SK-N-SH (cell line): Measurements from ENCODE around the gene CLEC20A. TPM values are rescaled to one million over a fixed set of nuclear protein-coding genes. Genes with fewer than 3 reads are reported as not detected.
A peak's percentile ranks its signal among the peaks of the same experiment; 100 is the strongest.

Source experiments
- CTCF ChIA-PET: fragments of 300-600, 350-600 bp; formaldehyde crosslinking; extraction: SDS; loops from one replicate; lab custom pipeline; 2021; lab: Yijun Ruan, JAX
- POLR2A ChIA-PET: fragments of 350-600 bp; sonication (Branson Sonifier 250); formaldehyde crosslinking; extraction: SDS; loops from one replicate; lab custom pipeline; 2020; ENCODE audit warnings: antibody characterized with exemption, inconsistent platforms; lab: Yijun Ruan, JAX
- DNase-seq: peaks from one replicate; pipeline ENCODE4 v3.0.0; 2012
- H2AFZ ChIP-seq: fragments of 200-600 bp; sonication (generic); 2 replicates; pipeline ENCODE4 v1.8.1; 2016; ENCODE audit warnings: antibody characterized with exemption, mild to moderate bottlenecking, low read depth
- H3F3A ChIP-seq: fragments of 200-600 bp; sonication (generic); replicated peaks from 2 replicates; pipeline ENCODE3; 2016; ENCODE audit warnings: antibody characterized with exemption, mild to moderate bottlenecking; ENCODE audit not compliant: insufficient read depth
- H3K27ac ChIP-seq, 2 experiments: fragments of 200-500 bp in 1 of 2; fragments of 200-600 bp in 1 of 2; sonication (Bioruptor generic) in 1 of 2; sonication (generic), shearing (Covaris generic) in 1 of 2; 2 replicates each; pipeline versions ENCODE4 v1.5.1 to v1.6.1; 2014 to 2016; ENCODE audit warnings: low read depth in 2 of 2, inconsistent platforms in 1 of 2, low read length in 1 of 2, mild to moderate bottlenecking in 1 of 2, mixed read lengths in 1 of 2
- H3K27me3 ChIP-seq: fragments of 200-600 bp; sonication (generic), shearing (Covaris generic); 2 replicates; pipeline ENCODE4 v1.6.1; 2016; ENCODE audit warnings: mixed run types; ENCODE audit not compliant: insufficient read depth
- H3K36me3 ChIP-seq, 2 experiments: fragments of 200-500 bp in 1 of 2; fragments of 200-600 bp in 1 of 2; sonication (Bioruptor generic) in 1 of 2; sonication (generic) in 1 of 2; replicated peaks in 1 of 2; 2 replicates each; pipeline versions ENCODE3 to v1.5.1; 2014 to 2016; ENCODE audit warnings: low read length in 1 of 2, mild to moderate bottlenecking in 1 of 2; ENCODE audit not compliant: insufficient read depth in 2 of 2, control insufficient read depth in 1 of 2
- H3K4me1 ChIP-seq, 2 experiments: fragments of 200-500 bp in 1 of 2; fragments of 200-600 bp in 1 of 2; sonication (Bioruptor generic) in 1 of 2; sonication (generic), shearing (Covaris generic) in 1 of 2; 2 replicates each; pipeline versions ENCODE4 v1.5.1 to v1.6.1; 2014 to 2016; ENCODE audit warnings: low read depth in 1 of 2, low read length in 1 of 2, mixed run types in 1 of 2; ENCODE audit not compliant: insufficient read depth in 2 of 2, control insufficient read depth in 1 of 2
- H3K4me2 ChIP-seq: fragments of 200-600 bp; sonication (generic), shearing (Covaris generic); 2 replicates; pipeline ENCODE4 v1.6.1; 2017; ENCODE audit warnings: mixed run types
- H3K4me3 ChIP-seq, 2 experiments: fragments of 200-500 bp in 1 of 2; fragments of 200-600 bp in 1 of 2; sonication (Bioruptor generic) in 1 of 2; sonication (generic), shearing (Covaris generic) in 1 of 2; 2 replicates each; pipeline versions ENCODE4 v1.5.1 to v1.8.1; 2014 to 2016; ENCODE audit warnings: low read depth in 2 of 2, inconsistent platforms in 1 of 2, low read length in 1 of 2, mild to moderate bottlenecking in 1 of 2, mixed read lengths in 1 of 2, moderate library complexity in 1 of 2
- H3K79me2 ChIP-seq: fragments of 200-600 bp; sonication (generic); 2 replicates; pipeline ENCODE4 v1.8.1; 2017; ENCODE audit warnings: mild to moderate bottlenecking; ENCODE audit not compliant: insufficient read depth
- H3K9ac ChIP-seq: fragments of 200-600 bp; sonication (generic); 2 replicates; pipeline ENCODE4 v1.6.1; 2017; ENCODE audit warnings: mixed run types
- H3K9me2 ChIP-seq: fragments of 200-600 bp; sonication (generic); 2 replicates; pipeline ENCODE4 v1.6.1; 2017; ENCODE audit warnings: mixed run types
- H3K9me3 ChIP-seq: fragments of 200-600 bp; sonication (generic); 2 replicates; pipeline ENCODE4 v1.6.1; 2017; ENCODE audit warnings: mixed run types, mild to moderate bottlenecking, moderate library complexity
- H4K20me1 ChIP-seq: fragments of 200-600 bp; sonication (generic); 2 replicates; pipeline ENCODE4 v1.6.1; 2017; ENCODE audit warnings: mild to moderate bottlenecking, mixed run types; ENCODE audit not compliant: insufficient read depth
- ELF1 ChIP-seq: IDR thresholded peaks from 2 replicates; pipeline ENCODE4 v1.4.0; 2012
- GATA2 ChIP-seq: sonication (generic); formaldehyde crosslinking; IDR thresholded peaks from 2 replicates; pipeline ENCODE4 v1.5.0; 2020; ENCODE audit warnings: mild to moderate bottlenecking, missing genetic modification reagents
- JUND ChIP-seq: IDR thresholded peaks from 2 replicates; pipeline ENCODE4 v1.4.0; 2012
- MEF2A ChIP-seq: IDR thresholded peaks from 2 replicates; pipeline ENCODE4 v1.4.0; 2012; ENCODE audit warnings: low read depth, borderline replicate concordance
- NFIC ChIP-seq: IDR thresholded peaks from 2 replicates; pipeline ENCODE4 v1.4.0; 2012; ENCODE audit warnings: borderline replicate concordance
- NRF1 ChIP-seq: IDR thresholded peaks from 2 replicates; pipeline ENCODE4 v1.6.1; 2012; ENCODE audit warnings: low read depth, mild to moderate bottlenecking, low read length
- POLR2AphosphoS5 ChIP-seq: IDR thresholded peaks from 2 replicates; pipeline ENCODE4 v1.6.1; 2012; ENCODE audit warnings: low read depth, low read length
- RCOR1 ChIP-seq: fragments of 150-350 bp; IDR thresholded peaks from 2 replicates; pipeline ENCODE4 v1.6.1; 2017; ENCODE audit warnings: antibody characterized with exemption, low read length
- RFX5 ChIP-seq: IDR thresholded peaks from 2 replicates; pipeline ENCODE4 v1.6.1; 2012; ENCODE audit warnings: mild to moderate bottlenecking, improper control_type of control experiment, low read length
- RXRA ChIP-seq: IDR thresholded peaks from 2 replicates; pipeline ENCODE4 v1.4.0; 2012; ENCODE audit warnings: low read depth, mild to moderate bottlenecking, borderline replicate concordance
- TAF1 ChIP-seq: IDR thresholded peaks from 2 replicates; pipeline ENCODE4 v1.6.1; 2012; ENCODE audit warnings: low read depth, mild to moderate bottlenecking, low read length, moderate library complexity, borderline replicate concordance
- TEAD4 ChIP-seq: IDR thresholded peaks from 2 replicates; pipeline ENCODE4 v1.4.0; 2012; ENCODE audit warnings: mild to moderate bottlenecking, borderline replicate concordance; ENCODE audit not compliant: insufficient read depth
- YY1 ChIP-seq: IDR thresholded peaks from 2 replicates; pipeline ENCODE4 v1.4.0; 2012; ENCODE audit warnings: low read depth, mild to moderate bottlenecking
- WGBS: methylation state at CpG from one replicate; pipeline ENCODE4 v1.1.6; 2017; ENCODE audit warnings: low lambda C conversion rate; 5-methylcytosine and 5-hydroxymethylcytosine counted together
- polyA plus RNA-seq, 3 experiments: library from polyadenylated mRNA; depleted of rRNA; stranded (reverse); fragments of >200 nt; gene quantifications; 2 replicates each; pipeline ENCODE4 v1.2.3, GENCODE V29; 2012
- TF ChIP-seq, protein P1 (sequence below): IDR thresholded peaks from 2 replicates; pipeline ENCODE4 v1.4.0; 2012; ENCODE audit warnings: low read depth, borderline replicate concordance
- TF ChIP-seq, protein P2 (sequence below): IDR thresholded peaks from 2 replicates; pipeline ENCODE4; 2012
- TF ChIP-seq, protein P3 (sequence below): IDR thresholded peaks from 2 replicates; pipeline ENCODE4 v1.4.0; 2012; ENCODE audit warnings: low read depth, borderline replicate concordance
- TF ChIP-seq, protein P4 (sequence below): fragments of 200-600 bp; sonication (generic); IDR thresholded peaks from 2 replicates; pipeline ENCODE4 v1.6.1; 2017; ENCODE audit warnings: antibody characterized with exemption, mild to moderate bottlenecking, moderate library complexity

Gene CLEC20A
- polyA plus RNA-seq, 1 of the 3 experiments (the other 2 are of a cell fraction), result not detected

DNA sequence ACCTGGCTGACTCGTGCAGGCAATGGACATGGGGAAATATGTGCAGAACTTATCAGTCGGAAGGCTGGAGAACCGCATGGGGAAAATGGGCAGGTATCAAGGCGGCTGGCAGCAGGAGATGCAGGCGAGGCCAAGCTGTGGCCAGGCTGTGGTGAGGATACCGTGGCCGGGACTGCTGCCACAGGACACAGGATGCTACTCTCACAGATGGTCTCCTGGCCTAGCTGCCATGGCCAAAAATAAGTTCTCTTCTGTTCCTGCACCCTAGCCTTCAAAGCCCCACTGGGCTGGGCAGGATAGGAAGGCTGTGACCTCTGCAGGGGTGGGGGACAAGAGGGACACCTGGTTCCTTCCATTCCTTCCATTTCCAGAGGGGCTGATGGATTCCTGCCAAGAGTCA is 42.5 kb upstream of the CLEC20A start:
- Histone ChIP-seq H2AFZ (peak overlapping the region; percentile 85), H3K36me3 (no peaks in the 10 kb centered on the region), H3K9ac (no peak overlapping the region), H3K4me3 (no peak overlapping the region), H3K27me3 (no peaks in the 10 kb centered on the region), H3K27ac (0 out of 4 replicates have a peak overlapping the region, but pooled peaks of 1 of the 2 experiments have one; percentile 50), H3K79me2 (peaks cover 10% of the 10 kb centered on the region), H3K4me1 (peaks cover 20 to 43% of the 10 kb centered on the region in 2 experiments), H3K9me3 (no peaks in the 10 kb centered on the region), H3K4me2 (peak overlapping the region; percentile 62; the same call in 1 of the 2 replicates), H3K9me2 (no peaks in the 10 kb centered on the region)
- no peak for DNase-seq
- POLR2A ChIA-PET, result no interaction called here
- 87% methylated on average over 7 of the region's 7 CpGs for WGBS
- TF ChIP-seq MEF2A (no peak), TAF1 (no peak), NFIC (no peak), ELF1 (no peak), NRF1 (no peak), JUND (no peak), YY1 (no peak), POLR2AphosphoS5 (no peak), RCOR1 (no peak)
- TF ChIP-seq, protein P1, sequence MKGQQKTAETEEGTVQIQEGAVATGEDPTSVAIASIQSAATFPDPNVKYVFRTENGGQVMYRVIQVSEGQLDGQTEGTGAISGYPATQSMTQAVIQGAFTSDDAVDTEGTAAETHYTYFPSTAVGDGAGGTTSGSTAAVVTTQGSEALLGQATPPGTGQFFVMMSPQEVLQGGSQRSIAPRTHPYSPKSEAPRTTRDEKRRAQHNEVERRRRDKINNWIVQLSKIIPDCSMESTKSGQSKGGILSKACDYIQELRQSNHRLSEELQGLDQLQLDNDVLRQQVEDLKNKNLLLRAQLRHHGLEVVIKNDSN, result no peak
- TF ChIP-seq, protein P2, sequence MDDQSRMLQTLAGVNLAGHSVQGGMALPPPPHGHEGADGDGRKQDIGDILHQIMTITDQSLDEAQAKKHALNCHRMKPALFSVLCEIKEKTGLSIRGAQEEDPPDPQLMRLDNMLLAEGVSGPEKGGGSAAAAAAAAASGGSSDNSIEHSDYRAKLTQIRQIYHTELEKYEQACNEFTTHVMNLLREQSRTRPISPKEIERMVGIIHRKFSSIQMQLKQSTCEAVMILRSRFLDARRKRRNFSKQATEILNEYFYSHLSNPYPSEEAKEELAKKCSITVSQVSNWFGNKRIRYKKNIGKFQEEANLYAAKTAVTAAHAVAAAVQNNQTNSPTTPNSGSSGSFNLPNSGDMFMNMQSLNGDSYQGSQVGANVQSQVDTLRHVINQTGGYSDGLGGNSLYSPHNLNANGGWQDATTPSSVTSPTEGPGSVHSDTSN, result no peak
- TF ChIP-seq, all 33 proteins: peak for 0
- H4K20me1 ChIP-seq, result no peaks in the 10 kb centered on the region
- H3F3A ChIP-seq, result peaks cover 21% of the 10 kb centered on the region
- CTCF ChIA-PET, result interaction anchor here (1.0 to 10.8 kb wide), 5 partner anchors 37 to 830 kb away, joined by 3 to 243 read pairs (median 4); no protein-coding TSS in a partner anchor

DNA sequence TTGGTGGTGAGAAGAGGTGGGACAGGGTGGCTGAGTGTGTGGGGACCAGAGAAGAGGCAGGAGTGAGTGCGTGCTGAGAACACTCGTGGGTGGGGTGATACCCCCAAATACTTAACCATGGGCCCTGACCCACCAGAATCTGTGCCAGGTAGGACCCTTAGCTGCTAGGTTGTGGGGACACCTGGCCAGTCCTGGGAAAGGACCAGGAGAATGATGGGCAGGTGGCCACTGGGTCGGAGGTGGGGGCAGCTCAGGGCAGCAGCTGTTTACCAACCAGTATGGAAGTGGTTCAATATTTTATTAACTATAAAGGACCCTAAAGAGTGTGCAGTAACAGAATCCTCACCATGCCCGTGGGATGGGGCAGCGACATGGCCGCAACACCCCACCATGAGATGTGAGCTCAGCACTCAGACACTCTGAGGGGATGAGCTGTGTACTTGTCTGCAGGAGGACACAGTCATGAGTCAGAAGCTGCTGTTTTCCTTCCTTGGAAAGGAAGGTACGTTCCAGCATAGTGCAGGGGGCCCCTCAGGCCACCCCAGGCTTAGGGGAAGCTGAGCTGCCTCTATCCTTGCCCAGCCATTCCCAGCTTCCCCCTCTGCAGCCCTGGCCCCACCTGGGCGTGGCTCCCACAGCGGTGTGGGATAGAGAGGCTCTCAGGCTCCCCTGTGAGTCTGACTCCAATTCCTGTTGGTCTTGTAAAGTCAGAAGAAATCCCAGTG is 41.6 kb upstream of the CLEC20A start:
- Histone ChIP-seq H3K27ac (peak overlapping the region in 1 of 2 experiments; percentile 50; a peak in 2 of 4 replicates), H3K9me2 (no peaks in the 10 kb centered on the region), H3K4me1 (peaks cover 16 to 43% of the 10 kb centered on the region in 2 experiments; a peak in 3 of 4 replicates), H3K9me3 (no peaks in the 10 kb centered on the region), H3K4me2 (peak overlapping the region; percentile 62), H3K36me3 (no peaks in the 10 kb centered on the region), H3K27me3 (no peaks in the 10 kb centered on the region), H2AFZ (peak overlapping the region; percentile 85), H3F3A (peaks cover 21% of the 10 kb centered on the region), H3K9ac (peak overlapping the region; percentile 45), H4K20me1 (no peaks in the 10 kb centered on the region), H3K4me3 (no peak overlapping the region), H3K79me2 (peaks cover under 1% of the 10 kb centered on the region; the same call in 1 of the 2 replicates)
- DNase-seq, result no peak
- ChIA-PET POLR2A (no interaction called here), CTCF (interaction anchor here (1.0 to 10.8 kb wide), 6 partner anchors 36 to 831 kb away, joined by 3 to 243 read pairs (median 6); no protein-coding TSS in a partner anchor)
- 58% methylated on average over 8 of the region's 9 CpGs for WGBS
- TF ChIP-seq RXRA, result no peak; the same call in 1 of the 2 replicates
- TF ChIP-seq, protein P3, sequence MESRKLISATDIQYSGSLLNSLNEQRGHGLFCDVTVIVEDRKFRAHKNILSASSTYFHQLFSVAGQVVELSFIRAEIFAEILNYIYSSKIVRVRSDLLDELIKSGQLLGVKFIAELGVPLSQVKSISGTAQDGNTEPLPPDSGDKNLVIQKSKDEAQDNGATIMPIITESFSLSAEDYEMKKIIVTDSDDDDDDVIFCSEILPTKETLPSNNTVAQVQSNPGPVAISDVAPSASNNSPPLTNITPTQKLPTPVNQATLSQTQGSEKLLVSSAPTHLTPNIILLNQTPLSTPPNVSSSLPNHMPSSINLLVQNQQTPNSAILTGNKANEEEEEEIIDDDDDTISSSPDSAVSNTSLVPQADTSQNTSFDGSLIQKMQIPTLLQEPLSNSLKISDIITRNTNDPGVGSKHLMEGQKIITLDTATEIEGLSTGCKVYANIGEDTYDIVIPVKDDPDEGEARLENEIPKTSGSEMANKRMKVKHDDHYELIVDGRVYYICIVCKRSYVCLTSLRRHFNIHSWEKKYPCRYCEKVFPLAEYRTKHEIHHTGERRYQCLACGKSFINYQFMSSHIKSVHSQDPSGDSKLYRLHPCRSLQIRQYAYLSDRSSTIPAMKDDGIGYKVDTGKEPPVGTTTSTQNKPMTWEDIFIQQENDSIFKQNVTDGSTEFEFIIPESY, result no peak
- no peak for TF ChIP-seq TEAD4
- TF ChIP-seq, protein P1, result no peak
- TF ChIP-seq JUND, result peak; percentile 56
- no peak for TF ChIP-seq GATA2 (CRISPR knock-in tag)
- TF ChIP-seq RFX5, result no peak
- TF ChIP-seq NRF1, result no peak
- TF ChIP-seq, protein P2, result peak; percentile 24; the same call in 1 of the 2 replicates
- TF ChIP-seq, protein P4, sequence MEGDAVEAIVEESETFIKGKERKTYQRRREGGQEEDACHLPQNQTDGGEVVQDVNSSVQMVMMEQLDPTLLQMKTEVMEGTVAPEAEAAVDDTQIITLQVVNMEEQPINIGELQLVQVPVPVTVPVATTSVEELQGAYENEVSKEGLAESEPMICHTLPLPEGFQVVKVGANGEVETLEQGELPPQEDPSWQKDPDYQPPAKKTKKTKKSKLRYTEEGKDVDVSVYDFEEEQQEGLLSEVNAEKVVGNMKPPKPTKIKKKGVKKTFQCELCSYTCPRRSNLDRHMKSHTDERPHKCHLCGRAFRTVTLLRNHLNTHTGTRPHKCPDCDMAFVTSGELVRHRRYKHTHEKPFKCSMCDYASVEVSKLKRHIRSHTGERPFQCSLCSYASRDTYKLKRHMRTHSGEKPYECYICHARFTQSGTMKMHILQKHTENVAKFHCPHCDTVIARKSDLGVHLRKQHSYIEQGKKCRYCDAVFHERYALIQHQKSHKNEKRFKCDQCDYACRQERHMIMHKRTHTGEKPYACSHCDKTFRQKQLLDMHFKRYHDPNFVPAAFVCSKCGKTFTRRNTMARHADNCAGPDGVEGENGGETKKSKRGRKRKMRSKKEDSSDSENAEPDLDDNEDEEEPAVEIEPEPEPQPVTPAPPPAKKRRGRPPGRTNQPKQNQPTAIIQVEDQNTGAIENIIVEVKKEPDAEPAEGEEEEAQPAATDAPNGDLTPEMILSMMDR, result no peak
- peak; percentile 52; the same call in 1 of the 2 replicates for TF ChIP-seq YY1
- TF ChIP-seq POLR2AphosphoS5, result no peak
